ENCODE measurements around the gene MRPL1. TPM values are rescaled to one million over a fixed set of nuclear protein-coding genes. Genes with fewer than 3 reads are reported as not detected.

Gene MRPL1
- total RNA-seq, 1 experiment from 2014 or later: 18.3 TPM

GRCh38 chr4:77821775-77822174 lies 40.9 kb upstream of the MRPL1 start:
- TF ChIP-seq REST (IDR thresholded peaks at IDR 0.05; ENCODE audit: insufficient read depth in 1 of 2, low read depth in 2 of 2, low read length in 1 of 2) (no peak), CTCF (IDR thresholded peaks at IDR 0.05) (no peak), TCF7L2 (IDR thresholded peaks at IDR 0.05; ENCODE audit: low read depth, low read length) (no peak), SIN3A (IDR thresholded peaks at IDR 0.05; ENCODE audit: borderline replicate concordance, insufficient read depth, low read depth, low read length) (no peak), POLR2AphosphoS5 (IDR thresholded peaks at IDR 0.05; ENCODE audit: low read depth, low read length) (no peak)
- no peak for DNase-seq (ENCODE audit: low read depth, low spot score)
- no peak for ATAC-seq
- Histone ChIP-seq H3K9me3 (ENCODE audit: control insufficient read depth, insufficient read depth, low read depth, low read length) (no peaks in the 10 kb centered on the region), H3K4me3 (ENCODE audit: low read depth in 2 of 2, low read length in 2 of 2) (no peak overlapping the region), H3K27me3 (ENCODE audit: control insufficient read depth, insufficient read depth, low read length) (no peaks in the 10 kb centered on the region), H3K27ac (ENCODE audit: low read length) (no peak overlapping the region), H3K36me3 (ENCODE audit: control insufficient read depth, insufficient read depth, low read length) (no peaks in the 10 kb centered on the region; the same call in 1 of the 2 replicates), H3K4me1 (ENCODE audit: control insufficient read depth, insufficient read depth, low read length) (peaks cover 13% of the 10 kb centered on the region)
- ChIA-PET CTCF (no interaction called here), POLR2A (interaction anchor here (0.6 kb wide), 1 partner anchor 858 kb away, joined by 3 read pairs; no protein-coding TSS in a partner anchor)
- in situ Hi-C loops (cut with HindIII; ENCODE audit: low pct_unique_long_range_greater_than_20kb, low sequenced_read_pairs): no loop called here
- intact Hi-C loops (cut with micrococcal nuclease; ENCODE audit: unreplicated experiment): no loop called here
- no TSS peak for BruUV-seq (replicated peaks)

- in situ Hi-C loops (cut with HindIII; ENCODE audit: low pct_unique_long_range_greater_than_20kb, low sequenced_read_pairs) (no loop called here), intact Hi-C loops (cut with micrococcal nuclease; ENCODE audit: unreplicated experiment) (no loop called here)
- TF ChIP-seq SIN3A (IDR thresholded peaks at IDR 0.05; ENCODE audit: borderline replicate concordance, insufficient read depth, low read depth, low read length): no peak
- no peak for TF ChIP-seq REST (IDR thresholded peaks at IDR 0.05; ENCODE audit: insufficient read depth in 1 of 2, low read depth in 2 of 2, low read length in 1 of 2)
- TF ChIP-seq TCF7L2 (IDR thresholded peaks at IDR 0.05; ENCODE audit: low read depth, low read length): no peak
- no peak for TF ChIP-seq POLR2AphosphoS5 (IDR thresholded peaks at IDR 0.05; ENCODE audit: low read depth, low read length)
- no peak for TF ChIP-seq CTCF (IDR thresholded peaks at IDR 0.05)
- ChIA-PET POLR2A (no interaction called here), CTCF (no interaction called here)
- no TSS peak for BruUV-seq (replicated peaks)
- Histone ChIP-seq H3K4me3 (ENCODE audit: low read depth in 2 of 2, low read length in 2 of 2) (no peak overlapping the region), H3K27me3 (ENCODE audit: control insufficient read depth, insufficient read depth, low read length) (peaks cover 2% of the 10 kb centered on the region), H3K27ac (ENCODE audit: low read length) (no peak overlapping the region), H3K4me1 (ENCODE audit: control insufficient read depth, insufficient read depth, low read length) (peaks cover 1% of the 10 kb centered on the region), H3K9me3 (ENCODE audit: control insufficient read depth, insufficient read depth, low read depth, low read length) (no peaks in the 10 kb centered on the region), H3K36me3 (ENCODE audit: control insufficient read depth, insufficient read depth, low read length) (no peaks in the 10 kb centered on the region)
- ATAC-seq (no peak), DNase-seq (ENCODE audit: low read depth, low spot score) (no peak)
Observed at GRCh38 chr4:77826275-77826674, 36.4 kb upstream of the MRPL1 start.

Data from Panc1 (cell line).